T-helper 22 cell (primary cell): Measurements from ENCODE around the gene ZNF236.
"Not testable (repeated sequence)": the region's sequence is repeated elsewhere in the genome, so short reads cannot be mapped to it uniquely, and the experiment has no call there.

ENCODE experiments used
- DNase-seq: peaks from one replicate; pipeline ENCODE4 v3.0.0-alpha.2; 2020; ENCODE audit warnings: low read depth

Gene ZNF236

GRCh38 chr18:76988827-76989646, 166.7 kb downstream of the ZNF236 start:
- no peak for DNase-seq

- DNase-seq = no peak
These were observed 167.4 kb downstream of the ZNF236 start for GRCh38 chr18:76989647-76990190.

- not testable (repeated sequence) for DNase-seq
These were observed 168.1 kb downstream of the ZNF236 start for GRCh38 chr18:76990343-76991020.

- DNase-seq = no peak
These were observed 168.8 kb downstream of the ZNF236 start for GRCh38 chr18:76991021-76991688.

GRCh38 chr18:76992226-76993084, 170.1 kb downstream of the ZNF236 start:
- no peak for DNase-seq

- no peak for DNase-seq
These were observed 170.7 kb downstream of the ZNF236 start for GRCh38 chr18:76993085-76993382.

GRCh38 chr18:76993573-76993972, 171.2 kb downstream of the ZNF236 start:
- DNase-seq = no peak

GRCh38 chr18:76994086-76994654, 171.8 kb downstream of the ZNF236 start:
- no peak for DNase-seq

- DNase-seq = no peak
These were observed 173.5 kb downstream of the ZNF236 start for GRCh38 chr18:76995896-76996295.

GRCh38 chr18:76996429-76996828, 174.1 kb downstream of the ZNF236 start:
- DNase-seq = no peak

GRCh38 chr18:76997951-76998808, 175.8 kb downstream of the ZNF236 start:
- DNase-seq = no peak

GRCh38 chr18:76999077-76999476, 176.7 kb downstream of the ZNF236 start:
- DNase-seq = no peak

- peak; percentile 21 for DNase-seq
These were observed 178.2 kb downstream of the ZNF236 start for GRCh38 chr18:77000527-77000926.

GRCh38 chr18:77001041-77001440, 178.7 kb downstream of the ZNF236 start:
- DNase-seq = no peak

- no peak for DNase-seq
These were observed 179.6 kb downstream of the ZNF236 start for GRCh38 chr18:77001979-77002378.

GRCh38 chr18:77002496-77002895, 180.1 kb downstream of the ZNF236 start:
- DNase-seq = no peak

- no peak for DNase-seq
These were observed 181.0 kb downstream of the ZNF236 start for GRCh38 chr18:77003316-77003715.

- no peak for DNase-seq
These were observed 182.4 kb downstream of the ZNF236 start for GRCh38 chr18:77004555-77005380.

GRCh38 chr18:77005651-77006195, 183.4 kb downstream of the ZNF236 start:
- DNase-seq = no peak
